Colonic mucosa (tissue), 4 donors: ENCODE data around the gene HSPBAP1. TPM values are rescaled to one million over a fixed set of nuclear protein-coding genes. Genes with fewer than 3 reads are reported as not detected.

Experiments
- DNase-seq: peaks from one replicate; pipeline ENCODE4 v3.0.0-alpha.2; 2020
- H3K27ac ChIP-seq: fragments of 200-600 bp; one replicate; pipeline ENCODE4 v1.8.0; 2021
- H3K27me3 ChIP-seq: fragments of 200-600 bp; one replicate; pipeline ENCODE4 v1.8.0; 2021
- H3K36me3 ChIP-seq: fragments of 200-600 bp; one replicate; pipeline ENCODE4 v1.8.0; 2021
- H3K4me1 ChIP-seq: fragments of 200-600 bp; one replicate; pipeline ENCODE4 v1.8.0; 2021; ENCODE audit warnings: mild to moderate bottlenecking
- H3K4me3 ChIP-seq: fragments of 200-600 bp; one replicate; pipeline ENCODE4 v1.8.0; 2021
- H3K9ac ChIP-seq, 2 donors: one replicate each; pipeline ENCODE4 v1.7.0; 2013; ENCODE audit warnings: control low read depth in 2 of 2, low read depth in 2 of 2, low read length in 2 of 2
- H3K9me3 ChIP-seq: fragments of 200-600 bp; one replicate; pipeline ENCODE4 v1.8.0; 2021
- intact Hi-C: fragments of 100-400 bp; cut with DNase I; formaldehyde crosslinking; loops from one replicate; pipeline ENCODE4 v1.14.1; 2022
- total RNA-seq, 2 donors: library from RNA; stranded (reverse); fragmentation: NEBNext Ultra II Directional in 1 of 2; extraction: Animal tissue kit (Norgen Biotek cat#: 25700) in 1 of 2; gene quantifications; one replicate each; pipeline ENCODE4 v1.2.1, GENCODE V29; 2021
- TF ChIP-seq, protein P1 (sequence below): fragments of 200-600 bp; IDR thresholded peaks from one replicate; pipeline ENCODE4 v1.8.0; 2022; ENCODE audit warnings: antibody characterized with exemption, mild to moderate bottlenecking
- donor health status: healthy.
- donor health status: DM: no; HTN: no; CAD: no.
- donor health status: DM: no; HTN: no; CAD: no.

HSPBAP1 gene
- total RNA-seq, 2 donors from 2014 or later: 4.1 to 5.7 TPM

DNA sequence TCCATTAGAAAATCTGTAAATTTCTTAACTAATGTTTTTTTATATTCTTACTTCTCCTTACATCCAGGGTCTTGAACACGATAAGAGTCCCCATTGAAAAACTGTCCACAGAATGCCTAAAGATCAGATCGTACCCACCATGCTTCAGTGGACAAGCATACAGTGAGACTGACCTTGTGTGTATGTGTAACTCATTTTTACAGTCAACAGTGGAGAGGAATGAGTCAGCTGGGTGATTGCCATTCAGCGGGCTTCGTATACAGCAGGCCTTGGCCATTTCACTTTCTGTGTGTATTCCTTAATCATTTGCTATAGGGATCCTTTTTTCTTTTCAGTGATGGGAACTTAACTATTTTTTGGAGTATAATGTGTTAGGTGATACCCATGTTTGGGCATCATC lies 102.4 kb downstream of the HSPBAP1 start:
- DNase-seq: no peak
- Histone ChIP-seq H3K27ac (no peak overlapping the region), H3K4me3 (no peak overlapping the region), H3K9me3 (no peaks in the 10 kb centered on the region), H3K4me1 (no peaks in the 10 kb centered on the region), H3K9ac (no peak overlapping the region), H3K27me3 (no peaks in the 10 kb centered on the region), H3K36me3 (peaks cover 18% of the 10 kb centered on the region)
- intact Hi-C loops: no loop called here
- TF ChIP-seq, protein P1, sequence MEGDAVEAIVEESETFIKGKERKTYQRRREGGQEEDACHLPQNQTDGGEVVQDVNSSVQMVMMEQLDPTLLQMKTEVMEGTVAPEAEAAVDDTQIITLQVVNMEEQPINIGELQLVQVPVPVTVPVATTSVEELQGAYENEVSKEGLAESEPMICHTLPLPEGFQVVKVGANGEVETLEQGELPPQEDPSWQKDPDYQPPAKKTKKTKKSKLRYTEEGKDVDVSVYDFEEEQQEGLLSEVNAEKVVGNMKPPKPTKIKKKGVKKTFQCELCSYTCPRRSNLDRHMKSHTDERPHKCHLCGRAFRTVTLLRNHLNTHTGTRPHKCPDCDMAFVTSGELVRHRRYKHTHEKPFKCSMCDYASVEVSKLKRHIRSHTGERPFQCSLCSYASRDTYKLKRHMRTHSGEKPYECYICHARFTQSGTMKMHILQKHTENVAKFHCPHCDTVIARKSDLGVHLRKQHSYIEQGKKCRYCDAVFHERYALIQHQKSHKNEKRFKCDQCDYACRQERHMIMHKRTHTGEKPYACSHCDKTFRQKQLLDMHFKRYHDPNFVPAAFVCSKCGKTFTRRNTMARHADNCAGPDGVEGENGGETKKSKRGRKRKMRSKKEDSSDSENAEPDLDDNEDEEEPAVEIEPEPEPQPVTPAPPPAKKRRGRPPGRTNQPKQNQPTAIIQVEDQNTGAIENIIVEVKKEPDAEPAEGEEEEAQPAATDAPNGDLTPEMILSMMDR: no peak

DNA sequence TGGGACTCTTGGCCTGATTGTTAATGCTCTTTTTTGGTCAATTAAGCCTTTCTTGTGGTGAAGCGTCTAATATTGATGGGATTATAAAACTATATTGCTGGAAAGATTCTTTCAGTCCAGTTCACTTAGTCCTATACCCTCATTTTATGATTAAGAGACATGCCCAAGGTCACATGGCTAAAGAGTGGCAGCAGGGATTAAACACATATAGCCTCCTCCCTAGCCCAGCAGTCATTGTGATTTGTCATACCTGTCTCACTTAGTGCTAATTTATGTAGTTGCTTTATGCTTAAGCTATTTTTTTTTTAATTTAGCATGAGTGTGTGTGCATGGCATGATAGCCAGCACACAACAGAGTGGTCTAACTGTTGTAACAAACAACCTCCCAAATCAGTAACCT lies 103.5 kb downstream of the HSPBAP1 start:
- Histone ChIP-seq H3K9me3 (no peaks in the 10 kb centered on the region), H3K9ac (no peak overlapping the region), H3K27ac (no peak overlapping the region), H3K4me3 (no peak overlapping the region), H3K36me3 (peaks cover 12% of the 10 kb centered on the region), H3K4me1 (no peaks in the 10 kb centered on the region), H3K27me3 (no peaks in the 10 kb centered on the region)
- intact Hi-C loops: no loop called here
- TF ChIP-seq, protein P1: no peak
- no peak for DNase-seq

Other genes starting within 250 kb of the HSPBAP1 start
- 10 to 100 TPM; 20.2 to 28.0 TPM for gene PARP9, start 229.5 kb downstream of the HSPBAP1 start, total RNA-seq
- gene DTX3L, start 229.5 kb downstream of the HSPBAP1 start, total RNA-seq: 10 to 100 TPM; 44.0 to 46.4 TPM
- gene PARP15, start 216.2 kb downstream of the HSPBAP1 start, total RNA-seq: 1 to 10 TPM in 1 of 2 donors, under 1 TPM in 1; 0.74 to 1.1 TPM
- 10 to 100 TPM; 22.8 to 35.9 TPM for gene PARP14, start 113.0 kb downstream of the HSPBAP1 start, total RNA-seq
- gene SLC49A4, start 1.2 kb upstream of the HSPBAP1 start, total RNA-seq: 10 to 100 TPM; 13.7 to 21.3 TPM
- 1 to 10 TPM in 1 of 2 donors, under 1 TPM in 1; 0.40 to 1.3 TPM for gene SEMA5B, start 233.9 kb upstream of the HSPBAP1 start, total RNA-seq